ENCODE data around the gene SPRR2G.
"Not testable (repeated sequence)": the region's sequence is repeated elsewhere in the genome, so short reads cannot be mapped to it uniquely, and the experiment has no call there.

DNA sequence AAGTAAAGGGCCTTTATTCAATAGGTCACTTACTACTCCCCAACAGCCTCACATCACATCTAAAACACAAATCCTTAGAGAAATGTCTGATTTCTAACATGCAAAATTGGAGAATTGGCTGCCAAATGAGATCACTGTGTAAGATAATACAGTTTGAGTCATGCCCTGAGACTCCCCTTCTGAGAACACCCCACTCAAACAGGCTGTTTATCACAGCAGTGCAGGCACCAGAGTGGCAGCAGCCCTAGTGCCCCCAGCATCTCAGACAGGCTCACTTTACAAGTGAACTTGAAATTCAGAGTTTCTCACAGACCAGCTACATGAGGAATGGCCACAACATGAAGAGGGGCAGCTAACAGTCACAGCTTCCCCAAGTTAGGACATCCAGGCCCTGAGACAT is 35.4 kb downstream of the SPRR2G start:
- TF ChIP-seq, protein P1, sequence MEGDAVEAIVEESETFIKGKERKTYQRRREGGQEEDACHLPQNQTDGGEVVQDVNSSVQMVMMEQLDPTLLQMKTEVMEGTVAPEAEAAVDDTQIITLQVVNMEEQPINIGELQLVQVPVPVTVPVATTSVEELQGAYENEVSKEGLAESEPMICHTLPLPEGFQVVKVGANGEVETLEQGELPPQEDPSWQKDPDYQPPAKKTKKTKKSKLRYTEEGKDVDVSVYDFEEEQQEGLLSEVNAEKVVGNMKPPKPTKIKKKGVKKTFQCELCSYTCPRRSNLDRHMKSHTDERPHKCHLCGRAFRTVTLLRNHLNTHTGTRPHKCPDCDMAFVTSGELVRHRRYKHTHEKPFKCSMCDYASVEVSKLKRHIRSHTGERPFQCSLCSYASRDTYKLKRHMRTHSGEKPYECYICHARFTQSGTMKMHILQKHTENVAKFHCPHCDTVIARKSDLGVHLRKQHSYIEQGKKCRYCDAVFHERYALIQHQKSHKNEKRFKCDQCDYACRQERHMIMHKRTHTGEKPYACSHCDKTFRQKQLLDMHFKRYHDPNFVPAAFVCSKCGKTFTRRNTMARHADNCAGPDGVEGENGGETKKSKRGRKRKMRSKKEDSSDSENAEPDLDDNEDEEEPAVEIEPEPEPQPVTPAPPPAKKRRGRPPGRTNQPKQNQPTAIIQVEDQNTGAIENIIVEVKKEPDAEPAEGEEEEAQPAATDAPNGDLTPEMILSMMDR (IDR thresholded peaks at IDR 0.05; ENCODE audit: control extremely low read depth in 1 of 3, insufficient read depth in 1 of 3, low read depth in 1 of 3, low read length in 3 of 3): not testable (repeated sequence)
- not testable (repeated sequence) for TF ChIP-seq EZH2 (IDR thresholded peaks at IDR 0.05; ENCODE audit: low read depth, low read length, severe bottlenecking); EP300 (IDR thresholded peaks at IDR 0.05; ENCODE audit: borderline replicate concordance in 1 of 2, low read depth in 2 of 2, low read length in 2 of 2); TBP (IDR thresholded peaks at IDR 0.05; ENCODE audit: low read depth, low read length); JUND (IDR thresholded peaks at IDR 0.05; ENCODE audit: low read length); SIN3A (conservative IDR thresholded peaks at IDR 0.05 in 1 of 2, IDR thresholded peaks at IDR 0.05 in 1 of 2; ENCODE audit: low read depth in 1 of 2, low read length in 2 of 2)

Data from H1 (cell line).